NOMO-1 treated with DMSO at 0.1 percent for 48 hours (cell line): ENCODE results near the gene IRF2.

Experiments used
- DNase-seq: peaks from one replicate; lab custom pipeline; 2025; ENCODE audit not compliant: unreplicated experiment; lab: John Stamatoyannopoulos, UW

The IRF2 gene

GRCh38 chr4:184474263-184475095 lies at the start of gene IRF2:
IRF2 (minus strand) TSS chr4:184474550; CDS start chr4:184429064, 45,486 bp downstream.
- DNase-seq: peak; percentile 97

- no peak for DNase-seq
These were observed 41.3 kb upstream of the IRF2 start for GRCh38 chr4:184515606-184516005.

- peak; percentile 61 for DNase-seq
These were observed 40.0 kb upstream of the IRF2 start for GRCh38 chr4:184514121-184514988.

- DNase-seq: no peak
These were observed 39.4 kb upstream of the IRF2 start for GRCh38 chr4:184513802-184514120.

- DNase-seq: no peak
These were observed 36.8 kb upstream of the IRF2 start for GRCh38 chr4:184511156-184511555.

- DNase-seq: peak; percentile 72
These were observed 36.1 kb upstream of the IRF2 start for GRCh38 chr4:184510401-184510800.

GRCh38 chr4:184506527-184507121 lies 32.3 kb upstream of the IRF2 start:
- peak; percentile 68 for DNase-seq

GRCh38 chr4:184504385-184504784 lies 30.0 kb upstream of the IRF2 start:
- no peak for DNase-seq

GRCh38 chr4:184503869-184504300 lies 29.5 kb upstream of the IRF2 start:
- DNase-seq: peak; percentile 53

GRCh38 chr4:184500748-184501589 lies 26.6 kb upstream of the IRF2 start:
- DNase-seq: no peak

GRCh38 chr4:184499996-184500395 lies 25.6 kb upstream of the IRF2 start:
- DNase-seq: no peak

- DNase-seq: no peak
These were observed 24.2 kb upstream of the IRF2 start for GRCh38 chr4:184498598-184498997.

GRCh38 chr4:184489771-184490170 lies 15.4 kb upstream of the IRF2 start:
- DNase-seq: no peak

- DNase-seq: no peak
These were observed 13.2 kb upstream of the IRF2 start for GRCh38 chr4:184487503-184487902.

GRCh38 chr4:184485279-184485678 lies 10.9 kb upstream of the IRF2 start:
- DNase-seq: no peak

- DNase-seq: no peak
These were observed 7.2 kb upstream of the IRF2 start for GRCh38 chr4:184481544-184481943.

GRCh38 chr4:184479516-184479950 lies 5.2 kb upstream of the IRF2 start:
- peak; percentile 51 for DNase-seq

GRCh38 chr4:184477201-184477999 lies 3.0 kb upstream of the IRF2 start:
- no peak for DNase-seq

- DNase-seq: no peak
These were observed 2.3 kb upstream of the IRF2 start for GRCh38 chr4:184476695-184477094.

GRCh38 chr4:184475498-184475897 lies 1.1 kb upstream of the IRF2 start:
- DNase-seq: no peak
